LHCN-M2 (cell line): ENCODE results near the gene RNU11. TPM values are rescaled to one million over a fixed set of nuclear protein-coding genes. Genes with fewer than 3 reads are reported as not detected.
A peak's percentile ranks its signal among the peaks of the same experiment; 100 is the strongest.
"Not testable (repeated sequence)": the region's sequence is repeated elsewhere in the genome, so short reads cannot be mapped to it uniquely, and the experiment has no call there.

Experiments used
- DNase-seq: peaks from one replicate; pipeline ENCODE4 v3.0.0-alpha.2; 2012; ENCODE audit warnings: low read depth
- polyA plus RNA-seq: library from polyadenylated mRNA; unstranded; fragments of >200 nt; gene quantifications from one replicate; pipeline ENCODE4 v1.2.1, GENCODE V29; 2012; ENCODE audit warnings: missing spikeins
- total RNA-seq: library from RNA; depleted of rRNA; stranded (reverse); fragments of >200 nt; gene quantifications from 2 replicates; pipeline ENCODE4 v1.2.3, GENCODE V29; 2014; rRNA removed

Gene RNU11
- not detected in 2 replicates for total RNA-seq
- polyA plus RNA-seq: not detected

GRCh38 chr1:28648474-28649198, at the start of gene RNU11:
Gene RNU11, plus strand, starts transcription at chr1:28648600.
- DNase-seq: peak; percentile 99

- DNase-seq: peak; percentile 95
Observed at GRCh38 chr1:28601696-28602095, 46.7 kb upstream of the RNU11 start.

GRCh38 chr1:28602536-28603439, 45.6 kb upstream of the RNU11 start:
- DNase-seq: peak; percentile 82

GRCh38 chr1:28604411-28604810, 44.0 kb upstream of the RNU11 start:
- DNase-seq: no peak

- DNase-seq: no peak
Observed at GRCh38 chr1:28604962-28605361, 43.4 kb upstream of the RNU11 start.

- DNase-seq: no peak
Observed at GRCh38 chr1:28606771-28607170, 41.6 kb upstream of the RNU11 start.

- DNase-seq: no peak
Observed at GRCh38 chr1:28613175-28613574, 35.2 kb upstream of the RNU11 start.

- DNase-seq: no peak
Observed at GRCh38 chr1:28631713-28632112, 16.7 kb upstream of the RNU11 start.

- DNase-seq: no peak
Observed at GRCh38 chr1:28632560-28632959, 15.8 kb upstream of the RNU11 start.

GRCh38 chr1:28640766-28641165, 7.6 kb upstream of the RNU11 start:
- peak; percentile 18 for DNase-seq

- DNase-seq: peak; percentile 25
Observed at GRCh38 chr1:28642056-28642846, 6.1 kb upstream of the RNU11 start.

GRCh38 chr1:28642847-28643635, 5.4 kb upstream of the RNU11 start, which contains the start of gene TAF12:
Gene TAF12, minus strand, starts transcription at chr1:28643067. Its CDS starts 20,986 bp downstream, at chr1:28622081.
- peak; percentile 94 for DNase-seq

GRCh38 chr1:28644494-28644893, 3.9 kb upstream of the RNU11 start:
- no peak for DNase-seq

- DNase-seq: not testable (repeated sequence)
Observed at GRCh38 chr1:28645406-28645805, 3.0 kb upstream of the RNU11 start.

GRCh38 chr1:28646040-28646439, 2.4 kb upstream of the RNU11 start:
- DNase-seq: no peak

GRCh38 chr1:28648008-28648473, 359 bp upstream of the RNU11 start:
- DNase-seq: peak; percentile 89

GRCh38 chr1:28653063-28653462, 4.7 kb downstream of the RNU11 start:
- DNase-seq: not testable (repeated sequence)

- peak; percentile 33 for DNase-seq
Observed at GRCh38 chr1:28653870-28654269, 5.5 kb downstream of the RNU11 start.

GRCh38 chr1:28655448-28656311, 7.3 kb downstream of the RNU11 start:
- not testable (repeated sequence) for DNase-seq

- no peak for DNase-seq
Observed at GRCh38 chr1:28656335-28656734, 7.9 kb downstream of the RNU11 start.
